Heart left ventricle (tissue), 16 donors: ENCODE results near the gene SCARB1. TPM values are rescaled to one million over a fixed set of nuclear protein-coding genes. Genes with fewer than 3 reads are reported as not detected.

Experiments used
- ATAC-seq, 4 donors: fragments of 200-7000 bp; cut with Tn5 transposase; one replicate each; pipeline ENCODE4 v1.9.1; 2020 to 2022; ENCODE audit warnings: moderate library complexity in 4 of 4, mild to moderate bottlenecking in 3 of 4, moderate number of reproducible peaks in 1 of 4
- DNase-seq, 5 donors: peaks; one replicate each; pipeline ENCODE4 v3.0.0-alpha.2; 2020
- H3K27ac ChIP-seq, 12 donors: fragments of 200-600 bp; sonication (generic) in 4 of 12; one replicate each; pipeline versions ENCODE4 v1.5.0 to v1.8.0; 2016 to 2022; ENCODE audit warnings: mild to moderate bottlenecking in 2 of 12
- H3K27me3 ChIP-seq, 9 donors: fragments of 200-600 bp; sonication (generic) in 2 of 9; one replicate each; pipeline versions ENCODE4 v1.5.1 to v1.8.0; 2016 to 2022; ENCODE audit warnings: mild to moderate bottlenecking in 3 of 9
- H3K36me3 ChIP-seq, 9 donors: fragments of 200-600 bp; sonication (generic) in 2 of 9; one replicate each; pipeline versions ENCODE4 v1.5.0 to v1.8.0; 2018 to 2022; ENCODE audit warnings: mild to moderate bottlenecking in 2 of 9
- H3K4me1 ChIP-seq, 12 donors: fragments of 200-600 bp; sonication (generic) in 4 of 12; one replicate each; pipeline versions ENCODE4 v1.5.0 to v1.8.0; 2016 to 2022; ENCODE audit warnings: mild to moderate bottlenecking in 3 of 12
- H3K4me3 ChIP-seq, 12 donors: fragments of 200-600 bp; sonication (generic) in 4 of 12; one replicate each; pipeline versions ENCODE4 v1.5.0 to v1.8.0; 2017 to 2022; ENCODE audit warnings: mild to moderate bottlenecking in 9 of 12, moderate library complexity in 4 of 12
- H3K9me3 ChIP-seq, 12 donors: fragments of 200-600 bp; sonication (generic) in 4 of 12; one replicate each; pipeline versions ENCODE4 v1.5.0 to v1.8.0; 2016 to 2022; ENCODE audit warnings: mild to moderate bottlenecking in 1 of 12
- CTCF ChIP-seq, 12 donors: fragments of 200-600 bp; sonication (generic) in 4 of 12; IDR thresholded peaks; one replicate each; pipeline versions ENCODE4 v1.5.0 to v1.8.0; 2018 to 2022; ENCODE audit warnings: antibody characterized with exemption in 12 of 12, mild to moderate bottlenecking in 5 of 12
- POLR2A ChIP-seq, 2 donors: fragments of 450-650 bp; IDR thresholded peaks; one replicate each; pipeline ENCODE4 v1.6.1; 2017; ENCODE audit warnings: antibody characterized with exemption in 2 of 2, mild to moderate bottlenecking in 2 of 2, moderate library complexity in 2 of 2
- WGBS, 4 donors: extraction: QIAGEN DNeasy Blood & Tissue Kit in 2 of 4; methylation state at CpG; one replicate each; pipeline versions ENCODE4 v1.1.5 to v1.1.7; 2013 to 2018; 5-methylcytosine and 5-hydroxymethylcytosine counted together
- intact Hi-C, 10 donors: fragments of 100-400 bp; cut with DNase I; formaldehyde crosslinking; loops; one replicate each; pipeline versions ENCODE4 v1.11.1 to v1.14.2; 2022
- polyA plus RNA-seq, 2 donors: library from polyadenylated mRNA; stranded (reverse); fragments of 200-250 nt; gene quantifications; one replicate each; pipeline ENCODE4 v1.2.3, GENCODE V29; 2013
- total RNA-seq, 9 donors: library from RNA; depleted of rRNA in 2 of 9; stranded (reverse); fragments of >200 nt in 2 of 9; fragmentation: NEBNext Ultra II Directional in 3 of 9; extraction: Animal tissue kit (Norgen Biotek cat#: 25700) in 3 of 9; gene quantifications; one replicate each; pipeline versions ENCODE4 v1.1.0 to v1.2.4, GENCODE V29; 2016 to 2023
- donor health status: ischemic (EF 13 %, LVEDD 7.1; RV severe dilation, severe dysfunction).
- donor health status: healthy with polysubstance abuse.
- donor health status: DM: no; HTN: yes; CAD: no.
- donor health status: DM: no; HTN: no; CAD: no.
- donor health status: ischemic (EF 25% LVEDD 6.9; RV normal size, moderate dysfunction).
- donor health status: ischemic (EF 25% LVEDD 5.7; RV mildly dilated, moderate dysfunction).
- donor health status: healthy.
- donor health status: DM: yes; HTN: yes; CAD: no.
- donor health status: ischemic (EF 35%, LVEDD 5.7; RV mildly dilated, moderate dysfunction).
- donor health status: nonischemic (EF 11% LVEDD 7.7; RV severe dilation, severe dysfunction).
- donor health status: DM: yes; HTN: yes; CAD: no.
- donor health status: PGD.
- donor health status: ischemic (EF 29% LVEDD 5.4; RV normal size, mild dysfunction).
- donor health status: nonischemic (EF 23%, LVEDD 6.1; RV moderate dilation, normal function).

The SCARB1 gene
- total and polyA plus RNA-seq, 11 donors, result 6.9 to 21.7 (median 14.0) TPM

DNA sequence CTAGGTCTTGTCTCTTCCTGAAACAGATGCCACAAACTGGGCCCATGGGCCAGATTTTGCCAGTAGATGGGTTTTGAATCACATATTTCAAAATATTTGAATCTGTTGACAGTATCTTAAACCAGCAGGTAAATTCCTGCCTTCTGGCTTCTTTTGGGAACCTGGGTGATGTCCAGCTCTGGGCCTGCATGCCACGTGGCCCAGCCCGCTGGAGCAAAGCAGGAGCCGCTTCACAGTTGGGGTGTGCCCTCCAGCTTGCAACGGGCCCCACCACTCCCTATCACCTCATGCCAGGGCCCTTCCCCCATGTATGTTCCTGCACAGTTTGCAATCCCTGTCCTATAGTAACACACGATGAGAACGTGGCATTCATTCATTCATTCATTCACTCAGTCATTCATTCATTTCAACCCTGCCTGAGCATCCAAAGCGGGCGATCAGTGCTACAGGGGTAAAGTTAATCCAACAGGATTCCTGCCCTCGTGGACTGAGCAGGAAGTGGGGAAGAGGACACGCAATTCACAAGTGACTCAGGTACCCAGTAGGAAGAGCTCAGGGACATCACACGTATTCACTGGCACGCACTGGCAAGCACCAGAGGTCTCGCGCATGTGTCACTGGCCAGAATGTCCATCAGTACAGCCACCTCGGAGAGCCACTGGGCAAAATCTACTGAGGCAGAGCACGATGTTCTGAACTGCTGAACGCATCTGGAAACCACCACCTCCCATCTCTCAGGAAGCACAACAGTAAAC is 27.8 kb downstream of the SCARB1 start:
- no peak overlapping the region for H3K4me3 ChIP-seq
- no peak for ATAC-seq
- no peak overlapping the region for H3K27ac ChIP-seq
- no peaks in the 10 kb centered on the region for H3K36me3 ChIP-seq
- no peaks in the 10 kb centered on the region for H3K27me3 ChIP-seq
- H3K9me3 ChIP-seq, result no peaks in the 10 kb centered on the region
- peaks cover 0 to 35% (median 16%) of the 10 kb centered on the region in 12 donors for H3K4me1 ChIP-seq
- 82 to 94% (median 87%) methylated on average over 15 to 17 of the region's 17 CpGs for WGBS, 4 donors
- intact Hi-C loops, result loop anchor here in 1 of 10 donors (5.0 kb wide), 1 partner anchor 49 kb away; no protein-coding TSS in a partner anchor
- no peak for TF ChIP-seq POLR2A (IDR thresholded peaks at IDR 0.05)
- TF ChIP-seq CTCF (IDR thresholded peaks at IDR 0.05), result no peak
- no peak for DNase-seq

DNA sequence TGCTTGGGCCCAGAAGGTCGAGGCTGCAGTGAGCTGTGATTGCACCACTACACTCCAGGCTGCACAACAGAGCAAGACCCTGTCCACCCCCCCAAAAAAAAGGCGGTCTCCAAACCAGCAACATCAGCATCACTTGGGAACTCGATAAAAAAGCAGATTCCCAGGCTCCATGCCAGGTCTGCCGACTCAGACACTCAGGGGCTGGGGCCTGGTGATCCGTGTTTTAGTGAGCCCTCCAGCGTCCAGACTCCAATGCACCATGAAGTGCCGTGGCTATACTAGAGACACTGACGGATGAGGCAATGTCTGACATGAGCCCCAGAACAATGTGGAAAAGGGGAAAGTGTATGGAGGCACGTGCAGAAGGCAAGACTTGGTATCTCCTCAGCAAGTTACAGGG is 28.8 kb downstream of the SCARB1 start:
- Histone ChIP-seq H3K27ac (peak overlapping the region in 2 of 12 donors; percentile 67 to 74), H3K27me3 (no peaks in the 10 kb centered on the region), H3K9me3 (peaks cover 0 to 4% (median 0%) of the 10 kb centered on the region in 12 donors), H3K4me1 (peaks cover 0 to 35% (median 16%) of the 10 kb centered on the region in 12 donors), H3K36me3 (no peaks in the 10 kb centered on the region), H3K4me3 (no peak overlapping the region)
- TF ChIP-seq POLR2A (IDR thresholded peaks at IDR 0.05) (no peak), CTCF (IDR thresholded peaks at IDR 0.05) (no peak)
- WGBS, 4 donors, result 68 to 79% (median 74%) methylated on average over 9 of the region's 9 CpGs
- ATAC-seq (no peak), DNase-seq (no peak)
- intact Hi-C loops, result loop anchor here in 1 of 10 donors (5.0 kb wide), 1 partner anchor 48 kb away; no protein-coding TSS in a partner anchor

DNA sequence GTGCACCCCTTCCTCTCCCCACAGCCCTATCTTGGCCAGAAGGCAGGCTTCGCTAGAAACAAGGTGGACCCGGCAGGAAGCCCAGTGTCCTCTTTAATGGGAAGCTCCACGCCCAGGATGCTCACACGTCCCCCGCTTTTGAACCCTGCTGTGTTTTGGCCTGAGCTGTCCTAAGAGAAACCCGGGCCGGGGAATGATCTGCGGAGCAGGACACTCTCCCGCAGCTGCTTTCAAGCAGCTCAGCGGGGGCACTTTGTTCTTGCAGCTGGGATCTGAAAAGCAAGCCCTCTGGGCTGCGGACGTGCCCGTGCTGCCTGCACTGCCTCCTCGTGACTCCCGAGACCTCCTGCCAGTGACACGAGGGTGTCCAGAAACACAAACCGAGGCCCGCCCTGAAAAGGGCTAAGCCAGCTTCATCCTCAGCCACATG is 30.0 kb downstream of the SCARB1 start:
- Histone ChIP-seq H3K4me3 (peak overlapping the region in 3 of 12 donors; percentile 10 to 15 (median 12)), H3K4me1 (peaks cover 0 to 40% (median 16%) of the 10 kb centered on the region in 12 donors), H3K9me3 (peaks cover 0 to 5% (median 0%) of the 10 kb centered on the region in 12 donors), H3K27ac (peak overlapping the region in 7 of 12 donors; percentile 3 to 74 (median 46)), H3K36me3 (no peaks in the 10 kb centered on the region), H3K27me3 (no peaks in the 10 kb centered on the region)
- WGBS, 4 donors, result 17 to 50% (median 31%) methylated on average over 10 to 18 of the region's 18 CpGs
- DNase-seq (peak in 2 of 5 donors; percentile 51 to 73), ATAC-seq (peak in 3 of 4 donors; percentile 11 to 63 (median 29))
- TF ChIP-seq CTCF (IDR thresholded peaks at IDR 0.05), result no peak
- TF ChIP-seq POLR2A (IDR thresholded peaks at IDR 0.05), result no peak
- intact Hi-C loops, result no loop called here

- intact Hi-C loops, result no loop called here
Measured at GRCh38 chr12:124832856-124833255, 30.8 kb downstream of the SCARB1 start.

More at GRCh38 chr12:124832856-124833255, 30.8 kb downstream of the SCARB1 start:
- Histone ChIP-seq H3K4me1 (peaks cover 0 to 34% (median 12%) of the 10 kb centered on the region in 12 donors), H3K36me3 (no peaks in the 10 kb centered on the region), H3K4me3 (no peak overlapping the region), H3K9me3 (peaks cover 0 to 5% (median 0%) of the 10 kb centered on the region in 12 donors), H3K27me3 (no peaks in the 10 kb centered on the region), H3K27ac (peak overlapping the region in 1 of 12 donors; percentile 27)
- DNase-seq (no peak), ATAC-seq (peak in 1 of 4 donors; percentile 17)
- WGBS, 4 donors, result 50 to 62% (median 57%) methylated on average over 4 of the region's 4 CpGs
- TF ChIP-seq CTCF (IDR thresholded peaks at IDR 0.05), result no peak
- TF ChIP-seq POLR2A (IDR thresholded peaks at IDR 0.05), result no peak
